Esophagus muscularis mucosa (tissue), 4 donors: ENCODE data around the gene CEP131.

Experiments used
- EP300 ChIP-seq: sonication (generic); formaldehyde crosslinking; IDR thresholded peaks from one replicate; pipeline ENCODE4 v1.6.1; 2017; ENCODE audit warnings: antibody characterized with exemption
- POLR2AphosphoS5 ChIP-seq, 2 donors: sonication (generic); formaldehyde crosslinking; IDR thresholded peaks; one replicate each; pipeline ENCODE4 v1.6.1; 2017; ENCODE audit warnings: antibody characterized with exemption in 2 of 2
- TF ChIP-seq, protein P1 (sequence below), 3 experiments: fragments of 200-600 bp in 2 of 3; fragments of 450-650 bp in 1 of 3; sonication (generic) in 2 of 3; IDR thresholded peaks; one replicate each; pipeline ENCODE4 v1.5.1; 2017 to 2019; ENCODE audit warnings: antibody characterized with exemption in 3 of 3, mild to moderate bottlenecking in 2 of 3, moderate library complexity in 1 of 3

DNA sequence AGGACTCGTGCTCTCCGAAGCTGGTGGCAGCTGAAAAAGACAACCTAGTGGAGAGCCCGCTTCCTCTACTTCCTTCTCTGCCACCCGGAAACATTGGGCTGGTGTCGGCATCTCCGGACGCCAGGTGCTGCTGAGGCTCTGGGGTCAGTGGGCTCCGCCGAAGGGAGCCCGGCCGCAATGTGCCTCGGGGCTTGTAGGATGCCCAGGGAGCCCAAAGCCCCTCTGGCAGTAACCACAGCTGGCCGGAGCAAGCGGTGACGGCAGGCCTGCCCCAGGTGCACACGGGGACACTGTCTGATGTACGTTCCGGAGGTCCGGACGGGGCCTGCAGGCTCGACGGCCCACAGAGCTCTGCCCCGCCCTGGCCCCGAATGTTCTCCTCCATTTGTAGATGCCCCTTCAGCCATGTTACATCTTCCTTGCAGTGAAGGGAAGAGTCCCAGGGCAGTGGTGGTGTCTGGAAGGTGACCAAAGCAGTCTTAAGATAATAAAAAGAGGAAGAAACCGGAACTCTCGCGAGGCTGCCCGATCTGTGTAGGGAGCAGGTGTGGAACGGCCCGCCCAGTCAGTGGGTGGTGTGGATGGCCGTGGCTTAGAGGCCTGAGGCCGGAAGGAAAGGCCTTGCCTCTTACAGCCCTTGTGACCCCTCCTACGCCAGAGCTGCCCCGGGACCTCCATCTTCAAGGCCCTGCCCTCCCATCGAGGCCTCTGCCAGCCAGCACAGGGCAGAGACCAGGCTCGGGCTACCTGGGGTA is 39.0 kb upstream of the CEP131 start:
- no peak for TF ChIP-seq EP300
- TF ChIP-seq POLR2AphosphoS5 (IDR thresholded peaks at IDR 0.05): no peak
- TF ChIP-seq, protein P1, sequence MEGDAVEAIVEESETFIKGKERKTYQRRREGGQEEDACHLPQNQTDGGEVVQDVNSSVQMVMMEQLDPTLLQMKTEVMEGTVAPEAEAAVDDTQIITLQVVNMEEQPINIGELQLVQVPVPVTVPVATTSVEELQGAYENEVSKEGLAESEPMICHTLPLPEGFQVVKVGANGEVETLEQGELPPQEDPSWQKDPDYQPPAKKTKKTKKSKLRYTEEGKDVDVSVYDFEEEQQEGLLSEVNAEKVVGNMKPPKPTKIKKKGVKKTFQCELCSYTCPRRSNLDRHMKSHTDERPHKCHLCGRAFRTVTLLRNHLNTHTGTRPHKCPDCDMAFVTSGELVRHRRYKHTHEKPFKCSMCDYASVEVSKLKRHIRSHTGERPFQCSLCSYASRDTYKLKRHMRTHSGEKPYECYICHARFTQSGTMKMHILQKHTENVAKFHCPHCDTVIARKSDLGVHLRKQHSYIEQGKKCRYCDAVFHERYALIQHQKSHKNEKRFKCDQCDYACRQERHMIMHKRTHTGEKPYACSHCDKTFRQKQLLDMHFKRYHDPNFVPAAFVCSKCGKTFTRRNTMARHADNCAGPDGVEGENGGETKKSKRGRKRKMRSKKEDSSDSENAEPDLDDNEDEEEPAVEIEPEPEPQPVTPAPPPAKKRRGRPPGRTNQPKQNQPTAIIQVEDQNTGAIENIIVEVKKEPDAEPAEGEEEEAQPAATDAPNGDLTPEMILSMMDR (IDR thresholded peaks at IDR 0.05): no peak
